GM12891 (cell line): Measurements from ENCODE around the gene BAG3.

Experiments used
- POLR2A ChIP-seq: IDR thresholded peaks from 2 replicates; pipeline ENCODE4 v1.6.1; 2011; ENCODE audit warnings: low read depth, low read length, control low read depth
- POLR2AphosphoS5 ChIP-seq: IDR thresholded peaks from 2 replicates; pipeline ENCODE4 v1.6.1; 2011; ENCODE audit warnings: low read depth, low read length, control low read depth
- POU2F2 ChIP-seq: IDR thresholded peaks from 2 replicates; pipeline ENCODE4 v1.6.1; 2011; ENCODE audit warnings: low read depth, mild to moderate bottlenecking, control low read depth, low read length, moderate library complexity

DNA sequence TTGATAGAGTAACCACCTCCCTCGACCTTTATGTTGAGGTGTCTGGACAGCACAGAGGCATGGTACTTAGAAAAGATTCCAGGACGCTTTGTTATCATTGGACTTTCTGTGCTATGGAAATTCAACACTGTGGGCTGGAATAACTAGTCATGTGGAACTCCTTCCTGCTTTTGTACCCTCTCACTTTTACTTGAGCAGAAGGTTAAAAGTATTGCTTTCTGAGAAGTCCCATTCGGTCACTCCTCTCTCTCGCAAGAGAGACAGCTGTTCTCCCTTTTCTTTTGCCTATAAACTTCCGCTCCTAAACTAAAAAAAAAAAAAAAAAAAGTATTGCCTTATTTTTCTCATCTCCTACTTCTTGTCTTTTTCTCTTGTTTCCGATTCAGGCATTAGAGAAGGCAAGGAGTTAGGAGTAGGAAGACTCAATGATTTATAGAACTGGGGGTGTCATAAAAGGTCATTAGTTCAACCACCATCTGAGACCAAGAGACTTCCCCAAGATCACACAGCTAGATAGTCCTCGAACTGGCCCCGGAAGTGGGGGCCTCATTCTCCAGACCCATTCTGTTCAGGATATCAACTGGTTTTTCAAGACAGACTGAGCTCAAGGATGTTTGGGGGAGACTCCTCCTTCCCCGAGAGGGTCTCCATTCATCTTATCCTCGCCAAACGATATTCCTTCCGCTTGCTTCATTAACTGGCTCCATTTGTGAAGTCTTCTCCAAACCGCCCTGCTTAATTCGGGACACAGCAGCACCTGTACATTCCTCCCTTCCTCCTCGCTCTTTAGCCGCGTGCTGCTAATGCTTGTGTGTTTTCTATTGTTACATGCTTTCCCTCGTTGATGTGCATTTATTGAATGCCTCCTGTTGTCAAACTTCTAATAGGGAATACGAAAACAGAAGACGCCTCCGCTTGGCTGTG is 73.7 kb downstream of the BAG3 start:
- no peak for TF ChIP-seq POLR2A
- TF ChIP-seq POLR2AphosphoS5: no peak
- no peak for TF ChIP-seq POU2F2
